HL-60 (cell line): ENCODE data around the gene OPN3.

Experiments used
- DNase-seq, 2 experiments: peaks; one replicate each; pipeline ENCODE4 v3.0.0-alpha.2; 2010 to 2020; ENCODE audit warnings: low read depth in 1 of 2, low spot score in 1 of 2
- H3K27ac ChIP-seq: fragments of 250-450 bp; sonication (Bioruptor Pico); replicated peaks from 2 replicates; pipeline ENCODE4 v1.5.1; 2020; ENCODE audit warnings: mild to moderate bottlenecking, moderate library complexity
- H3K27me3 ChIP-seq: fragments of 250-450 bp; sonication (Bioruptor Pico); 2 replicates; pipeline ENCODE4 v1.5.1; 2021; ENCODE audit warnings: mild to moderate bottlenecking, moderate library complexity; ENCODE audit not compliant: insufficient read depth, poor library complexity, severe bottlenecking
- H3K4me3 ChIP-seq: replicated peaks from 2 replicates; pipeline ENCODE4 v1.5.1; 2011; ENCODE audit warnings: mild to moderate bottlenecking, control low read depth, low read length; ENCODE audit not compliant: insufficient read depth
- CTCF ChIP-seq: IDR thresholded peaks from one replicate; pipeline ENCODE4 v1.5.1; 2011; ENCODE audit warnings: low read length, control low read depth, inconsistent platforms; ENCODE audit not compliant: insufficient read depth
- GABPA ChIP-seq: IDR thresholded peaks from 2 replicates; pipeline ENCODE4 v1.6.1; 2012; ENCODE audit warnings: low read depth
- POLR2AphosphoS5 ChIP-seq: IDR thresholded peaks from 2 replicates; pipeline ENCODE4 v1.6.1; 2012; ENCODE audit warnings: low read depth
- REST ChIP-seq: IDR thresholded peaks from 2 replicates; pipeline ENCODE4 v1.6.1; 2012; ENCODE audit warnings: low read depth; ENCODE audit not compliant: insufficient replicate concordance
- SPI1 ChIP-seq: IDR thresholded peaks from 2 replicates; pipeline ENCODE4 v1.6.1; 2012; ENCODE audit warnings: low read depth, mild to moderate bottlenecking, borderline replicate concordance

Gene OPN3

GRCh38 chr1:241654641-241655040 is 14.5 kb upstream of the OPN3 start:
- peaks cover 3% of the 10 kb centered on the region for H3K27me3 ChIP-seq
- no peak overlapping the region for H3K4me3 ChIP-seq
- no peak for TF ChIP-seq CTCF
- H3K27ac ChIP-seq: no peak overlapping the region
- DNase-seq: no peak

- peaks cover 3% of the 10 kb centered on the region for H3K27me3 ChIP-seq
- no peak overlapping the region for H3K4me3 ChIP-seq
- no peak overlapping the region for H3K27ac ChIP-seq
- no peak for DNase-seq
- TF ChIP-seq CTCF (no peak), POLR2AphosphoS5 (no peak), SPI1 (no peak), GABPA (no peak), REST (no peak)
Measured at GRCh38 chr1:241654019-241654418, 13.8 kb upstream of the OPN3 start.

GRCh38 chr1:241652012-241652411 is 11.8 kb upstream of the OPN3 start, which contains the start of gene WDR64:
WDR64 (plus strand) TSS chr1:241652281; CDS start chr1:241652485, 204 bp downstream.
- H3K4me3 ChIP-seq: no peak within 1 kb of the TSS
- DNase-seq: no peak
- H3K27ac ChIP-seq: no peak within 1 kb of the TSS
- peaks cover 3% of the 10 kb centered on the region for H3K27me3 ChIP-seq
- TF ChIP-seq GABPA: no peak
- no peak for TF ChIP-seq CTCF
- no peak for TF ChIP-seq POLR2AphosphoS5
- TF ChIP-seq SPI1: no peak
- no peak for TF ChIP-seq REST

GRCh38 chr1:241648159-241648558 is 8.0 kb upstream of the OPN3 start:
- H3K27me3 ChIP-seq: no peaks in the 10 kb centered on the region
- H3K27ac ChIP-seq: no peak overlapping the region
- TF ChIP-seq GABPA (no peak), REST (no peak)
- no peak overlapping the region for H3K4me3 ChIP-seq
- no peak for DNase-seq
